ENCODE results near the gene C19orf47.

Gene C19orf47

GRCh38 chr19:40281381-40282208, 66.6 kb downstream of the C19orf47 start:
- DNase-seq (ENCODE audit: low spot score) = no peak

GRCh38 chr19:40280608-40281221, 67.5 kb downstream of the C19orf47 start:
- no peak for DNase-seq (ENCODE audit: low spot score)

- peak; percentile 28 for DNase-seq (ENCODE audit: low spot score)
These were observed 68.2 kb downstream of the C19orf47 start for GRCh38 chr19:40279761-40280607.

DNA sequence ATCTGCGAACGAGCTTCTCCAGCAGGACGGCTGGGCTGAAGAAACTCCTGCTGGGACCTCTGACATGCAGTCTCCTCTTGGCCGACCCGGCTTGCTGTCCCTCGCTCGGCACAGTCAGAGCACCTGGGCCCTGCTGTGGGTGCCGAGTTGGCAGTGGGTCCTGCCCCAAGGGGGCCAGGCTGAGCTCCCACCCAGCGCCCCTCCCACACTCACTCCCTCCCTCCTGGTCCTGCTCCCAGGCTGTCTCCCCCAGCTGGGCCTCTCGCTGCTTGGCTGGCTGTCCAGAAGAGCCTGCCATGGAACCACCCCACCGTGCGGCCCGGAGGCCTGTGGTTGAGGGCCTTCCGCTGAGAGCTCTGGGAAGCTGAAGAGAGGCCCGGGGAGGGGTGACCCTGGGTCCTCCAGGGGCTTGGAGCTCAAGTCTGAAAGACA, 69.1 kb downstream of the C19orf47 start:
- no peak for DNase-seq (ENCODE audit: low spot score)

DNA sequence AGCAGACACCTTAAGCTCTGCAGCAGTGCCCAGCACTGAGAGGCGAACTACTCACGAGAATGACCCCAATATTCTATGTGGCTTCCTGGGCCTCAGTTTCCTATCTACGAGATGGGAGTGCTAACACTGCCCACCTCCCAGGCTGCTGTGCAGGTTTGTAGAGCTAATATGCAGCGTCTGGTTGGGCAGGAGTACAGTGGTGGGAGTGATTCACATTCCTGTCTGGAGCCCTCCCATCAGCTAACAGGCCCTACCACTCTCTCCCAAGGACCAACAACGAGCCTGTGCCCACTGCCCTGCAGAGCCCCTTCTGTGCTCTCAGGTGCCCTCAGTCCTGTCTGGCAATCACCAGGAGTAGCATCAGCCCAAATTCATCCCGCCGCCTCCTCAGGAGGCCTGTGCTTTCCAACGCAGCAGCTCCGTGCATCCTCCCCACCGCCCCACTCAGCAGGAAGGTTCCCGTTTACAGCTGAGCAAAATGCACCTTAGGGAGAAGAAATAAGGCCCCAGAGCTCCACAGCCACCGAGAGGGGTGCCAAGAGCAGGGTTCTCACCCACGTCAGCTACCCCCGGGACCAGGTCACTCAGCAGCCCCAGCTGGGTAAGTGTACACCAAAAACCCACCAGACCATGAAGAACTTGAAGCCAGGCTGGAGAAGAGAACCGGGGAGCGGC, 69.7 kb downstream of the C19orf47 start:
- DNase-seq (ENCODE audit: low spot score) = no peak

DNA sequence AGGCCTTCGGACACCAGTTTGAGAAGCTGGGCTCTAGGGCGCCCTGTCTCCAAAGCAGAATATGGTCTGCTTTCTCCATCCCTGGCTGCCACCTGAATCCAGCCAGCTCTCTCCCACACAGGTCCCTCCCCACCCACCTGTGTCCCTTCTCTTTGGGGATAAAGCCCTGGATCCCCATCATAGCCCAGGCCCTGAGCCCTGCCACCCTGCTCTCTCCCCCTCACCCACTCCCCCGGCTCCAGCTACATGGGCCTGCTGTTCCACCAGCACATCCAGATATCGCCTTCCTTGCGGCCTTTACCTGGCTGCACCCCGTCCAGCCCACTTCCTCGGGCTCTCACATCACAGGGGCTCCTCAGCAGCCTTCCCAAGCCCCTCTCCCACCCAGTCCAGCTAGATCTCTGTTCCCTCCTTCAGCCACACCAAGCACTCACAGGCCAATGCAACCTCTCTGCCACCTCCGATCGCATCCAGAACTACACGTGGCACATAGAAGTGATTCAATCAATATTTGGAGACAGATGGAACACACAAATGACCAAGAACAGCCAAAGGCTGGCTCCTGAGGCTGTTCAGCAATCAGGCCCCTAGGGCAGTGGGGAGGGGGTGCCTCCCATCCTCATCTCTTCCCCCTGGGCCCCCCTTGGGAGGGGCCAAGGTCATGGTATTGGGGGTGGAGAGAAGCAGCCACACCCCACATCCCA, 70.7 kb downstream of the C19orf47 start:
- DNase-seq (ENCODE audit: low spot score) = no peak

- DNase-seq (ENCODE audit: low spot score) = peak; percentile 64
These were observed 73.3 kb downstream of the C19orf47 start for GRCh38 chr19:40274585-40275544.

- no peak for DNase-seq (ENCODE audit: low spot score)
These were observed 74.5 kb downstream of the C19orf47 start for GRCh38 chr19:40273469-40274360.

DNA sequence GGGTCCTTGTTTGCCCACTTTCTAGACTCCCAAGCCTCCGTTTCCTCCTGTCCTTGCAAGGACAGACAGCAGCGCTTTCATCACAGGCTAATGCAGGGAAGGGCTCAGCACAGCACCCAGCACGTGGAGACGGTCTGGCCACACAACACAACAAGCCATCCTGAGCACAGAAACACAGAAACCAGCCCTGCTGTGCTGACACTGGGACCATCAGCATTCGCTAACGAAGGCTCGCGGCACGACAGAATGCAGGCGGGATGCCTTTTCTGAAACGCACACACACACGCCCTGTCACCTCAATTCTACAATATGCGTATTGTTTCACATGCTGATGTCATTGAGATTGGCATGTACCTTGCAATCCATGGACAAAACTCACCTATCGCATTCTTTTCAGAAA, 75.9 kb downstream of the C19orf47 start:
- DNase-seq (ENCODE audit: low spot score) = no peak

- no peak for DNase-seq (ENCODE audit: low spot score)
These were observed 76.5 kb downstream of the C19orf47 start for GRCh38 chr19:40271706-40272105.

DNA sequence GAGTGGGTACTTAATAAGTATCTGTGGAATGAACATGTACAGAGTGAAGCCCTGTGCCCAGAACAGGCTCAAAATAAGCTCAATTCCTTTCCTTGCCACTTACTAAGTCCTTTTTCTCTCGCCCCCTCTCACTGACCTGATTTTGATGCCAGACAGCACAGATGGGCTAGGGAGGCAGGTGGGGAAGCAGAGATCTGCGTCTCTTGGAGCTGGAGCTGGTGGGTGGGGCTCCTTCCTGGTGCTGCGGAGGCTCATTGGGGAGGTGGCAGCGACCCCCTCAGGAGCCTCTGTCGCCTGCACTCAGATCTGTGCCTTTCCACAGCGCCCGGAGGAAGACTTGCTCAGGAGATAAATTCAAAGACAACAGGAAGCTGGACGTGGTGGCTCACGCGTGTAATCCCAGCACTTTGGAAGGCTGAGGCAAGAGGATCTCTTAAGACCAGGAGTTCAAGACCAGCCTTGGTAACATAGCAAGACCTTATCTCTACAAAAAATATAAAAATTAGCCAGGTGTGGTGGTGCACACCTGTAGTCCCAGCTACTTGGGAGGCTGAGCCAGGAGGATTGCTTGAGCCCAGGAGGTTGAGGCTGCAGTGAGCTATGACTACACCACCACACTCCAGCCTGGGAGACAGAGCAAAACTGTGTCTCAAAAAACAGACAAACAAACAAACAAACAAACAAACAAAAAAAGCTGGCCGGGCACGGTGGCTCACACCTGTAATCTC, 77.7 kb downstream of the C19orf47 start:
- DNase-seq (ENCODE audit: low spot score) = no peak

All from germinal center (tissue), 1 donor.